H1 (cell line): ENCODE measurements around the gene MGME1. TPM values are rescaled to one million over a fixed set of nuclear protein-coding genes. Genes with fewer than 3 reads are reported as not detected.

Source experiments
- CHD7 ChIP-seq: fragments of 300-600 bp; sonication (generic); IDR thresholded peaks from 2 replicates; pipeline ENCODE4 v1.7.1; 2012; ENCODE audit warnings: low read length, moderate library complexity, mild to moderate bottlenecking, inconsistent platforms; ENCODE audit not compliant: insufficient replicate concordance
- CTBP2 ChIP-seq: IDR thresholded peaks from 2 replicates; pipeline ENCODE4 v1.7.0; 2011; ENCODE audit warnings: borderline replicate concordance, mild to moderate bottlenecking, moderate library complexity, mixed read lengths, low read length; ENCODE audit not compliant: insufficient read depth, insufficient read length
- FOSL1 ChIP-seq: IDR thresholded peaks from 2 replicates; pipeline ENCODE4 v1.6.1; 2011; ENCODE audit warnings: mild to moderate bottlenecking, low read depth, low read length, moderate library complexity; ENCODE audit not compliant: insufficient read depth
- GABPA ChIP-seq: IDR thresholded peaks from 2 replicates; pipeline ENCODE4 v1.6.1; 2011; ENCODE audit warnings: mild to moderate bottlenecking, low read length, moderate library complexity, borderline replicate concordance; ENCODE audit not compliant: insufficient read depth
- GTF2F1 ChIP-seq: IDR thresholded peaks from 2 replicates; pipeline ENCODE4 v1.6.1; 2012; ENCODE audit warnings: low read depth, low read length, improper control_type of control experiment, borderline replicate concordance
- TEAD4 ChIP-seq: IDR thresholded peaks from 2 replicates; pipeline ENCODE4 v1.6.1; 2012; ENCODE audit warnings: low read depth, low read length, inconsistent platforms, mixed read lengths
- ZNF274 ChIP-seq: IDR thresholded peaks from 2 replicates; pipeline ENCODE4 v1.7.0; 2012; ENCODE audit warnings: low read length, borderline replicate concordance; ENCODE audit errors: extremely low read depth
- polyA plus RNA-seq, 7 experiments: library from polyadenylated mRNA; depleted of rRNA in 3 of 7; stranded (reverse) in 5 of 7; unstranded in 2 of 7; fragments of >200 nt in 5 of 7; fragments of 200-250 nt in 2 of 7; gene quantifications; 1 replicate in 5 of 7; 2 replicates in 1 of 7; 4 replicates in 1 of 7; pipeline versions ENCODE4 v1.2.1 to v1.2.3, GENCODE V29; 2011 to 2013; ENCODE audit warnings: missing spikeins in 2 of 7, mixed read lengths in 2 of 7
- total RNA-seq: library from RNA; stranded (reverse); fragmentation: NEBNext Ultra II Directional; extraction: Animal tissue kit (Norgen Biotek cat#: 25700); gene quantifications from 2 replicates; pipeline ENCODE4 v1.2.1, GENCODE V29; 2021
- TF ChIP-seq, protein P1 (sequence below): IDR thresholded peaks from 2 replicates; pipeline ENCODE4 v1.6.1; 2011; ENCODE audit warnings: low read depth, mild to moderate bottlenecking, low read length; ENCODE audit not compliant: insufficient read depth

MGME1 gene
- total and polyA plus RNA-seq, 2 of the 8 experiments (the other 6 are each of a cell fraction or from before 2014, with no cell fraction given) = 27.7 to 59.0 TPM

- TF ChIP-seq CHD7 (no peak), TEAD4 (no peak), FOSL1 (no peak), GTF2F1 (no peak), ZNF274 (no peak), GABPA (no peak), CTBP2 (no peak)
- TF ChIP-seq, protein P1, sequence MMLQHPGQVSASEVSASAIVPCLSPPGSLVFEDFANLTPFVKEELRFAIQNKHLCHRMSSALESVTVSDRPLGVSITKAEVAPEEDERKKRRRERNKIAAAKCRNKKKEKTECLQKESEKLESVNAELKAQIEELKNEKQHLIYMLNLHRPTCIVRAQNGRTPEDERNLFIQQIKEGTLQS = no peak
- TF ChIP-seq, all 59 proteins: peak for 0
Measured at GRCh38 chr20:17972121-17972520, 3.3 kb downstream of the MGME1 start (continued).
